ENCODE data around the gene FOXO1. TPM values are rescaled to one million over a fixed set of nuclear protein-coding genes. Genes with fewer than 3 reads are reported as not detected.

Gene FOXO1
- total and polyA plus RNA-seq, 2 of the 13 experiments (the other 11 are each of a cell fraction or from before 2014, with no cell fraction given), result 8.1 to 13.1 TPM

DNA sequence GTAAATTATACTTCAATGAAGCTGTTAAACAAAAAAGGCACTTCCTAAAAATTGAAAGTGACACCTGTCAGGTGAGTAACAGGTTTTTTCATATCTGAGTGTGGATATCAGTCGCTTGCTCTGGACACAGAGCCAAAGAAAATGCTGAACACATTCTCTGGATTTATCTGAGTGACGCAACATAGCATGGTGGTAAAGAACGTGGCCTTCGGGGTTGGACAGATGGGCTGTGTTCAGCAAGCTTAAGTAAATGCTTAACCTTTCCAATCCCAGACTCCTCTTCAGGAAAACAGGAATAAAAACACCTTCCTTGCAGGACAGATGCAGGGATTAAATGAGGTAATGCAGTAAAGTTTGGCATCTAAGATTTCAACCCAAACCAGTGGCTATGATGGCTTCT, 132.0 kb downstream of the FOXO1 start (continued):
- TF ChIP-seq HMGXB4 (CRISPR knock-in tag; IDR thresholded peaks at IDR 0.05; ENCODE audit: borderline replicate concordance in 1 of 2, low read depth in 1 of 2), result no peak
- TF ChIP-seq ZBTB10 (CRISPR knock-in tag; IDR thresholded peaks at IDR 0.05; ENCODE audit: borderline replicate concordance), result no peak
- TF ChIP-seq ZNF547 (CRISPR knock-in tag; IDR thresholded peaks at IDR 0.05), result no peak
- TF ChIP-seq ZNF234 (CRISPR knock-in tag; conservative IDR thresholded peaks at IDR 0.05), result no peak
- peak; percentile 54; the same call in 1 of the 2 replicates for TF ChIP-seq HOXA3 (CRISPR knock-in tag; IDR thresholded peaks at IDR 0.05)
- TF ChIP-seq ZNF768 (CRISPR knock-in tag; IDR thresholded peaks at IDR 0.05), result no peak
- peak; percentile 69 for TF ChIP-seq HDAC2 (CRISPR knock-in tag; IDR thresholded peaks at IDR 0.05)
- TF ChIP-seq RXRB (CRISPR knock-in tag; IDR thresholded peaks at IDR 0.05; ENCODE audit: borderline replicate concordance), result no peak; the same call in 1 of the 2 replicates
- TF ChIP-seq HNRNPL (IDR thresholded peaks at IDR 0.05; ENCODE audit: low read depth, low read length), result no peak
- TF ChIP-seq ZNF720 (CRISPR knock-in tag; IDR thresholded peaks at IDR 0.05), result no peak
- TF ChIP-seq CC2D1A (CRISPR knock-in tag; IDR thresholded peaks at IDR 0.05), result no peak
- 0 out of 2 replicates have a peak, but pooled peaks have one; percentile 38 for TF ChIP-seq SOX5 (CRISPR knock-in tag; IDR thresholded peaks at IDR 0.05; ENCODE audit: borderline replicate concordance)
- TF ChIP-seq ZFYVE20 (CRISPR knock-in tag; IDR thresholded peaks at IDR 0.05; ENCODE audit: borderline replicate concordance, low read depth), result no peak
- TF ChIP-seq ZNF614 (CRISPR knock-in tag; IDR thresholded peaks at IDR 0.05; ENCODE audit: borderline replicate concordance), result no peak
- no peak for TF ChIP-seq ZNF646 (CRISPR knock-in tag; IDR thresholded peaks at IDR 0.05)
- TF ChIP-seq RFX1 (IDR thresholded peaks at IDR 0.05), result no peak
- no peak for TF ChIP-seq ONECUT2 (CRISPR knock-in tag; IDR thresholded peaks at IDR 0.05)
- TF ChIP-seq FOSL2 (CRISPR knock-in tag; IDR thresholded peaks at IDR 0.05), result 0 out of 2 replicates have a peak, but pooled peaks have one; percentile 26
- TF ChIP-seq MYC (CRISPR knock-in tag; IDR thresholded peaks at IDR 0.05; ENCODE audit: borderline replicate concordance), result no peak
- no peak for TF ChIP-seq MED13 (CRISPR knock-in tag; IDR thresholded peaks at IDR 0.05)
- TF ChIP-seq POGZ (CRISPR knock-in tag; IDR thresholded peaks at IDR 0.05), result 0 out of 2 replicates have a peak, but pooled peaks have one; percentile 48
- TF ChIP-seq ZBTB42 (CRISPR knock-in tag; IDR thresholded peaks at IDR 0.05), result no peak
